GM23248 (cell line): Measurements from ENCODE around the gene ACYP1.

Experiments
- EZH2 ChIP-seq: fragments of 200-600 bp; sonication (generic); IDR thresholded peaks from 2 replicates; pipeline ENCODE4 v1.6.1; 2018; ENCODE audit warnings: antibody characterized with exemption, mild to moderate bottlenecking; ENCODE audit not compliant: insufficient read depth, poor library complexity, severe bottlenecking
- EZH2phosphoT487 ChIP-seq: fragments of 200-600 bp; sonication (generic); IDR thresholded peaks from 2 replicates; pipeline ENCODE4 v1.6.1; 2018; ENCODE audit warnings: antibody characterized with exemption, moderate library complexity, mild to moderate bottlenecking, low read depth; ENCODE audit not compliant: insufficient read depth

- TF ChIP-seq EZH2: no peak
- no peak for TF ChIP-seq EZH2phosphoT487
Observed at GRCh38 chr14:75046899-75047298, 16.9 kb downstream of the ACYP1 start.
